ENCODE results near the gene DNAL4. TPM values are rescaled to one million over a fixed set of nuclear protein-coding genes. Genes with fewer than 3 reads are reported as not detected.
A peak's percentile ranks its signal among the peaks of the same experiment; 100 is the strongest.

DNAL4 gene
- polyA plus RNA-seq (ENCODE audit: insufficient read length in 3 of 3): 10 to 100 TPM; 39.3 to 43.6 (median 40.4) TPM
- long read RNA-seq, donor 1, transcript DNAL4-201 (4 exons, 1,504 nt): major isoform, 18 of 21 reads
- long read RNA-seq, donor 1, partial matches to known transcripts: 0 of 21 reads
- long read RNA-seq, donor 1, other reads (novel, unspliced or antisense): 0 of 21 reads
- long read RNA-seq, donor 2, transcript DNAL4-201 (4 exons, 1,504 nt): major isoform, 20 of 20 reads
- long read RNA-seq, donor 2, partial matches to known transcripts: 0 of 20 reads
- long read RNA-seq, donor 2, other reads (novel, unspliced or antisense): 0 of 20 reads
- long read RNA-seq, donor 3, transcript DNAL4-201 (4 exons, 1,504 nt): major isoform, 18 of 18 reads
- long read RNA-seq, donor 3, partial matches to known transcripts: 0 of 18 reads
- long read RNA-seq, donor 3, other reads (novel, unspliced or antisense): 0 of 18 reads
- long read RNA-seq, donor 4, transcript DNAL4-201 (4 exons, 1,504 nt): major isoform, 34 of 34 reads
- long read RNA-seq, donor 4, partial matches to known transcripts: 0 of 34 reads
- long read RNA-seq, donor 4, other reads (novel, unspliced or antisense): 0 of 34 reads
- long read RNA-seq, donor 5, transcript DNAL4-201 (4 exons, 1,504 nt): major isoform, 9 of 9 reads
- long read RNA-seq, donor 5, partial matches to known transcripts: 0 of 9 reads
- long read RNA-seq, donor 5, other reads (novel, unspliced or antisense): 0 of 9 reads
- long read RNA-seq, donor 6, transcript DNAL4-201 (4 exons, 1,504 nt): major isoform, 11 of 11 reads
- long read RNA-seq, donor 6, partial matches to known transcripts: 0 of 11 reads
- long read RNA-seq, donor 6, other reads (novel, unspliced or antisense): 0 of 11 reads
- long read RNA-seq, donor 7, transcript DNAL4-201 (4 exons, 1,504 nt): major isoform, 25 of 25 reads
- long read RNA-seq, donor 7, partial matches to known transcripts: 0 of 25 reads
- long read RNA-seq, donor 7, other reads (novel, unspliced or antisense): 0 of 25 reads
- long read RNA-seq, donor 8, partial matches to known transcripts: 0 of 2 reads
- long read RNA-seq, donor 8, other reads (novel, unspliced or antisense): 0 of 2 reads
- long read RNA-seq, donor 9, transcript DNAL4-201 (4 exons, 1,504 nt): major isoform, 33 of 33 reads
- long read RNA-seq, donor 9, partial matches to known transcripts: 0 of 33 reads
- long read RNA-seq, donor 9, other reads (novel, unspliced or antisense): 0 of 33 reads
- long read RNA-seq, donor 10, transcript DNAL4-201 (4 exons, 1,504 nt): major isoform, 19 of 22 reads
- long read RNA-seq, donor 10, partial matches to known transcripts: 0 of 22 reads
- long read RNA-seq, donor 10, other reads (novel, unspliced or antisense): 0 of 22 reads
- long read RNA-seq, donor 11, transcript DNAL4-201 (4 exons, 1,504 nt): major isoform, 9 of 9 reads
- long read RNA-seq, donor 11, partial matches to known transcripts: 0 of 9 reads
- long read RNA-seq, donor 11, other reads (novel, unspliced or antisense): 0 of 9 reads
- long read RNA-seq, donor 12, transcript DNAL4-201 (4 exons, 1,504 nt): major isoform, 35 of 37 reads
- long read RNA-seq, donor 12, partial matches to known transcripts: 0 of 37 reads
- long read RNA-seq, donor 12, other reads (novel, unspliced or antisense): 0 of 37 reads
- long read RNA-seq, donor 13, transcript DNAL4-201 (4 exons, 1,504 nt): major isoform, 10 of 11 reads
- long read RNA-seq, donor 13, partial matches to known transcripts: 0 of 11 reads
- long read RNA-seq, donor 13, other reads (novel, unspliced or antisense): 0 of 11 reads
- long read RNA-seq, donor 14, transcript DNAL4-201 (4 exons, 1,504 nt): major isoform, 18 of 19 reads
- long read RNA-seq, donor 14, partial matches to known transcripts: 0 of 19 reads
- long read RNA-seq, donor 14, other reads (novel, unspliced or antisense): 0 of 19 reads
- long read RNA-seq, donor 15, transcript DNAL4-201 (4 exons, 1,504 nt): major isoform, 16 of 16 reads
- long read RNA-seq, donor 15, partial matches to known transcripts: 0 of 16 reads
- long read RNA-seq, donor 15, other reads (novel, unspliced or antisense): 0 of 16 reads
- long read RNA-seq, donor 16, transcript DNAL4-201 (4 exons, 1,504 nt): major isoform, 22 of 27 reads
- long read RNA-seq, donor 16, partial matches to known transcripts: 0 of 27 reads
- long read RNA-seq, donor 16, other reads (novel, unspliced or antisense): 5 of 27 reads

- DNase-seq: peak; percentile 98
Measured at GRCh38 chr22:38793721-38794466, at the start of gene DNAL4. DNAL4 (minus strand) TSS chr22:38794143; CDS start chr22:38782731, 11,412 bp downstream.

GRCh38 chr22:38843201-38843656, 49.3 kb upstream of the DNAL4 start:
- DNase-seq: peak; percentile 80

- DNase-seq: no peak
Measured at GRCh38 chr22:38842512-38843200, 48.7 kb upstream of the DNAL4 start.

- no peak for DNase-seq
Measured at GRCh38 chr22:38841635-38842034, 47.7 kb upstream of the DNAL4 start.

- DNase-seq: no peak
Measured at GRCh38 chr22:38841211-38841610, 47.3 kb upstream of the DNAL4 start.

- DNase-seq: no peak
Measured at GRCh38 chr22:38840129-38840528, 46.2 kb upstream of the DNAL4 start.

- no peak for DNase-seq
Measured at GRCh38 chr22:38839686-38840085, 45.7 kb upstream of the DNAL4 start.

GRCh38 chr22:38837414-38837928, 43.5 kb upstream of the DNAL4 start:
- no peak for DNase-seq

GRCh38 chr22:38835888-38836301, 42.0 kb upstream of the DNAL4 start:
- DNase-seq: no peak

- no peak for DNase-seq
Measured at GRCh38 chr22:38834991-38835390, 41.0 kb upstream of the DNAL4 start.

- no peak for DNase-seq
Measured at GRCh38 chr22:38834215-38834953, 40.4 kb upstream of the DNAL4 start.

GRCh38 chr22:38833061-38833460, 39.1 kb upstream of the DNAL4 start:
- no peak for DNase-seq

- DNase-seq: no peak
Measured at GRCh38 chr22:38832005-38832978, 38.3 kb upstream of the DNAL4 start.

GRCh38 chr22:38831166-38831945, 37.4 kb upstream of the DNAL4 start:
- DNase-seq: no peak

- DNase-seq: no peak
Measured at GRCh38 chr22:38830845-38831108, 36.8 kb upstream of the DNAL4 start.
